Measurements from ENCODE around the gene ADAMTS9.
"Not testable (repeated sequence)": the region's sequence is repeated elsewhere in the genome, so short reads cannot be mapped to it uniquely, and the experiment has no call there.

Gene ADAMTS9

GRCh38 chr3:64552966-64553365, 134.8 kb downstream of the ADAMTS9 start:
- no peak overlapping the region for H3K27ac ChIP-seq (ENCODE audit: low read depth, low read length)
- no peak overlapping the region for H3K4me3 ChIP-seq (ENCODE audit: low read depth, low read length)
- H3K9me3 ChIP-seq (ENCODE audit: control insufficient read depth, insufficient read depth, low read length) = no peaks in the 10 kb centered on the region
- no peaks in the 10 kb centered on the region for H3K4me1 ChIP-seq (ENCODE audit: control insufficient read depth, insufficient read depth, low read length)
- no peak overlapping the region for H3K9ac ChIP-seq (ENCODE audit: low read depth, low read length)
- no peaks in the 10 kb centered on the region for H3K27me3 ChIP-seq (ENCODE audit: control insufficient read depth, insufficient read depth, low read length)
- H3K36me3 ChIP-seq (ENCODE audit: control insufficient read depth, insufficient read depth, low read length) = no peaks in the 10 kb centered on the region

- no peaks in the 10 kb centered on the region for H3K4me1 ChIP-seq (ENCODE audit: control insufficient read depth, insufficient read depth, low read length)
- no peak overlapping the region for H3K4me3 ChIP-seq (ENCODE audit: low read depth, low read length)
Observed at GRCh38 chr3:64552160-64552559, 135.6 kb downstream of the ADAMTS9 start.

GRCh38 chr3:64551697-64552096, 136.1 kb downstream of the ADAMTS9 start:
- no peak overlapping the region for H3K4me3 ChIP-seq (ENCODE audit: low read depth, low read length)
- H3K9ac ChIP-seq (ENCODE audit: low read depth, low read length) = no peak overlapping the region
- H3K27me3 ChIP-seq (ENCODE audit: control insufficient read depth, insufficient read depth, low read length) = no peaks in the 10 kb centered on the region
- no peaks in the 10 kb centered on the region for H3K9me3 ChIP-seq (ENCODE audit: control insufficient read depth, insufficient read depth, low read length)
- H3K36me3 ChIP-seq (ENCODE audit: control insufficient read depth, insufficient read depth, low read length) = no peaks in the 10 kb centered on the region
- H3K4me1 ChIP-seq (ENCODE audit: control insufficient read depth, insufficient read depth, low read length) = no peaks in the 10 kb centered on the region
- H3K27ac ChIP-seq (ENCODE audit: low read depth, low read length) = peak overlapping the region; percentile 56

More at GRCh38 chr3:64552160-64552559, 135.6 kb downstream of the ADAMTS9 start:
- Histone ChIP-seq H3K36me3 (ENCODE audit: control insufficient read depth, insufficient read depth, low read length) (no peaks in the 10 kb centered on the region), H3K27me3 (ENCODE audit: control insufficient read depth, insufficient read depth, low read length) (no peaks in the 10 kb centered on the region), H3K27ac (ENCODE audit: low read depth, low read length) (peak overlapping the region; percentile 56), H3K9ac (ENCODE audit: low read depth, low read length) (no peak overlapping the region), H3K9me3 (ENCODE audit: control insufficient read depth, insufficient read depth, low read length) (no peaks in the 10 kb centered on the region)

- H3K36me3 ChIP-seq (ENCODE audit: control insufficient read depth, insufficient read depth, low read length) = no peaks in the 10 kb centered on the region
- no peaks in the 10 kb centered on the region for H3K27me3 ChIP-seq (ENCODE audit: control insufficient read depth, insufficient read depth, low read length)
- H3K4me1 ChIP-seq (ENCODE audit: control insufficient read depth, insufficient read depth, low read length) = no peaks in the 10 kb centered on the region
- H3K4me3 ChIP-seq (ENCODE audit: low read depth, low read length) = no peak overlapping the region
- no peaks in the 10 kb centered on the region for H3K9me3 ChIP-seq (ENCODE audit: control insufficient read depth, insufficient read depth, low read length)
- no peak overlapping the region for H3K9ac ChIP-seq (ENCODE audit: low read depth, low read length)
- no peak overlapping the region for H3K27ac ChIP-seq (ENCODE audit: low read depth, low read length)
Observed at GRCh38 chr3:64550745-64551144, 137.1 kb downstream of the ADAMTS9 start.

DNA sequence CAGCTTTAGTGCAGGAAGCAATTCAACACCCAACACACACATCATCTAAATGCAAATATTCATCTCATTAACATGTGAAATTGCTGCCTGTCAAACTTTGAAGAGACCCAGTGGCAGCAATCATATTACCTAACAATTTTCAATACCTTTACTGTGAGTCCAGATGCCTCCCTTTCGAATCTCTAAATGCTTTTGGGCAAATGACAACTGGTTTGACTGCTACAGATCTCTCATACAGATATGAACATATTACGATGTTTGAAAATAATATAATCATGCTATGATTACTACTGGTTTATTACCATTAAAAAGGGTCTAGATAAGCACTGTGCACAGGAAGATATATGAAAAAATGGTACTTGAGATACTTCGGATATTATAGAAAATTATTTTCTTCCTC, 137.9 kb downstream of the ADAMTS9 start:
- no peak overlapping the region for H3K27ac ChIP-seq (ENCODE audit: low read depth, low read length)
- no peaks in the 10 kb centered on the region for H3K9me3 ChIP-seq (ENCODE audit: control insufficient read depth, insufficient read depth, low read length)
- no peaks in the 10 kb centered on the region for H3K27me3 ChIP-seq (ENCODE audit: control insufficient read depth, insufficient read depth, low read length)
- no peaks in the 10 kb centered on the region for H3K4me1 ChIP-seq (ENCODE audit: control insufficient read depth, insufficient read depth, low read length)
- no peak overlapping the region for H3K4me3 ChIP-seq (ENCODE audit: low read depth, low read length)
- no peak overlapping the region for H3K9ac ChIP-seq (ENCODE audit: low read depth, low read length)
- H3K36me3 ChIP-seq (ENCODE audit: control insufficient read depth, insufficient read depth, low read length) = no peaks in the 10 kb centered on the region

GRCh38 chr3:64548200-64548889, 139.5 kb downstream of the ADAMTS9 start:
- Histone ChIP-seq H3K27ac (ENCODE audit: low read depth, low read length) (no peak overlapping the region), H3K36me3 (ENCODE audit: control insufficient read depth, insufficient read depth, low read length) (no peaks in the 10 kb centered on the region), H3K27me3 (ENCODE audit: control insufficient read depth, insufficient read depth, low read length) (no peaks in the 10 kb centered on the region), H3K4me3 (ENCODE audit: low read depth, low read length) (no peak overlapping the region), H3K9me3 (ENCODE audit: control insufficient read depth, insufficient read depth, low read length) (no peaks in the 10 kb centered on the region), H3K9ac (ENCODE audit: low read depth, low read length) (no peak overlapping the region), H3K4me1 (ENCODE audit: control insufficient read depth, insufficient read depth, low read length) (no peaks in the 10 kb centered on the region)

GRCh38 chr3:64546856-64547255, 140.9 kb downstream of the ADAMTS9 start:
- no peak overlapping the region for H3K4me3 ChIP-seq (ENCODE audit: low read depth, low read length)
- no peak overlapping the region for H3K9ac ChIP-seq (ENCODE audit: low read depth, low read length)
- no peak overlapping the region for H3K27ac ChIP-seq (ENCODE audit: low read depth, low read length)
- H3K36me3 ChIP-seq (ENCODE audit: control insufficient read depth, insufficient read depth, low read length) = no peaks in the 10 kb centered on the region
- H3K27me3 ChIP-seq (ENCODE audit: control insufficient read depth, insufficient read depth, low read length) = no peaks in the 10 kb centered on the region
- H3K4me1 ChIP-seq (ENCODE audit: control insufficient read depth, insufficient read depth, low read length) = no peaks in the 10 kb centered on the region
- no peaks in the 10 kb centered on the region for H3K9me3 ChIP-seq (ENCODE audit: control insufficient read depth, insufficient read depth, low read length)

GRCh38 chr3:64545239-64545638, 142.6 kb downstream of the ADAMTS9 start:
- not testable (repeated sequence) for H3K4me1 ChIP-seq (ENCODE audit: control insufficient read depth, insufficient read depth, low read length); H3K9me3 ChIP-seq (ENCODE audit: control insufficient read depth, insufficient read depth, low read length); H3K9ac ChIP-seq (ENCODE audit: low read depth, low read length); H3K27me3 ChIP-seq (ENCODE audit: control insufficient read depth, insufficient read depth, low read length); H3K4me3 ChIP-seq (ENCODE audit: low read depth, low read length); H3K27ac ChIP-seq (ENCODE audit: low read depth, low read length); H3K36me3 ChIP-seq (ENCODE audit: control insufficient read depth, insufficient read depth, low read length)

- Histone ChIP-seq H3K9ac (ENCODE audit: low read depth, low read length) (no peak overlapping the region), H3K4me1 (ENCODE audit: control insufficient read depth, insufficient read depth, low read length) (no peaks in the 10 kb centered on the region), H3K27me3 (ENCODE audit: control insufficient read depth, insufficient read depth, low read length) (no peaks in the 10 kb centered on the region), H3K27ac (ENCODE audit: low read depth, low read length) (no peak overlapping the region), H3K36me3 (ENCODE audit: control insufficient read depth, insufficient read depth, low read length) (no peaks in the 10 kb centered on the region), H3K9me3 (ENCODE audit: control insufficient read depth, insufficient read depth, low read length) (no peaks in the 10 kb centered on the region), H3K4me3 (ENCODE audit: low read depth, low read length) (no peak overlapping the region)
Observed at GRCh38 chr3:64541803-64542202, 146.0 kb downstream of the ADAMTS9 start.

- H3K9ac ChIP-seq (ENCODE audit: low read depth, low read length) = no peak overlapping the region
- H3K27me3 ChIP-seq (ENCODE audit: control insufficient read depth, insufficient read depth, low read length) = peaks cover 4% of the 10 kb centered on the region; the same call in 1 of the 2 replicates
- H3K9me3 ChIP-seq (ENCODE audit: control insufficient read depth, insufficient read depth, low read length) = no peaks in the 10 kb centered on the region
- no peak overlapping the region for H3K27ac ChIP-seq (ENCODE audit: low read depth, low read length)
- no peaks in the 10 kb centered on the region for H3K4me1 ChIP-seq (ENCODE audit: control insufficient read depth, insufficient read depth, low read length)
- no peak overlapping the region for H3K4me3 ChIP-seq (ENCODE audit: low read depth, low read length)
- H3K36me3 ChIP-seq (ENCODE audit: control insufficient read depth, insufficient read depth, low read length) = no peaks in the 10 kb centered on the region
Observed at GRCh38 chr3:64539451-64540196, 148.2 kb downstream of the ADAMTS9 start.

GRCh38 chr3:64536166-64536565, 151.6 kb downstream of the ADAMTS9 start:
- Histone ChIP-seq H3K9me3 (ENCODE audit: control insufficient read depth, insufficient read depth, low read length) (no peaks in the 10 kb centered on the region), H3K4me1 (ENCODE audit: control insufficient read depth, insufficient read depth, low read length) (no peaks in the 10 kb centered on the region), H3K27ac (ENCODE audit: low read depth, low read length) (no peak overlapping the region), H3K9ac (ENCODE audit: low read depth, low read length) (no peak overlapping the region), H3K4me3 (ENCODE audit: low read depth, low read length) (no peak overlapping the region), H3K27me3 (ENCODE audit: control insufficient read depth, insufficient read depth, low read length) (peaks cover 32% of the 10 kb centered on the region), H3K36me3 (ENCODE audit: control insufficient read depth, insufficient read depth, low read length) (no peaks in the 10 kb centered on the region)
